IMR-90 (cell line): ENCODE results near the gene SLC35B4.

ENCODE experiments used
- FOS ChIP-seq: fragments of 150-350 bp; IDR thresholded peaks from 2 replicates; pipeline ENCODE4 v1.6.1; 2016; ENCODE audit warnings: low read depth, low read length
- MAFK ChIP-seq: IDR thresholded peaks from 2 replicates; pipeline ENCODE4 v1.6.1; 2012; ENCODE audit warnings: low read depth, low read length, improper control_type of control experiment
- MAZ ChIP-seq: IDR thresholded peaks from 2 replicates; pipeline ENCODE4 v1.6.1; 2012; ENCODE audit warnings: low read depth, mild to moderate bottlenecking, low read length, improper control_type of control experiment, moderate library complexity, borderline replicate concordance
- MXI1 ChIP-seq: IDR thresholded peaks from 2 replicates; pipeline ENCODE4 v1.6.1; 2012; ENCODE audit warnings: low read depth, mild to moderate bottlenecking, low read length, moderate library complexity, borderline replicate concordance
- POLR2A ChIP-seq: IDR thresholded peaks from 2 replicates; pipeline ENCODE4 v1.6.1; 2012; ENCODE audit warnings: mild to moderate bottlenecking, low read depth, low read length
- RAD21 ChIP-seq: IDR thresholded peaks from 2 replicates; pipeline ENCODE4 v1.6.1; 2012; ENCODE audit warnings: low read length, improper control_type of control experiment
- RCOR1 ChIP-seq: IDR thresholded peaks from 2 replicates; pipeline ENCODE4 v1.6.1; 2012; ENCODE audit warnings: mild to moderate bottlenecking, low read length, improper control_type of control experiment; ENCODE audit not compliant: insufficient replicate concordance
- RFX5 ChIP-seq: IDR thresholded peaks from 2 replicates; pipeline ENCODE4 v1.8.0; 2012; ENCODE audit warnings: low read depth, mild to moderate bottlenecking, low read length, moderate library complexity
- SMC3 ChIP-seq: fragments of 150-350 bp; IDR thresholded peaks from 2 replicates; pipeline ENCODE4 v1.6.1; 2016; ENCODE audit warnings: low read depth, mild to moderate bottlenecking, antibody characterized with exemption, low read length, moderate library complexity
- TF ChIP-seq, protein P1 (sequence below): conservative IDR thresholded peaks from 2 replicates; pipeline ENCODE4 v1.5.1; 2012; ENCODE audit warnings: mild to moderate bottlenecking, low read depth, low read length, improper control_type of control experiment
- TF ChIP-seq, protein P2 (sequence below): fragments of 150-350 bp; IDR thresholded peaks from 2 replicates; pipeline ENCODE4 v1.6.1; 2017; ENCODE audit warnings: mild to moderate bottlenecking, antibody characterized with exemption, low read length, low read depth

GRCh38 chr7:134297489-134297888 is 19.2 kb downstream of the SLC35B4 start:
- TF ChIP-seq, protein P1, sequence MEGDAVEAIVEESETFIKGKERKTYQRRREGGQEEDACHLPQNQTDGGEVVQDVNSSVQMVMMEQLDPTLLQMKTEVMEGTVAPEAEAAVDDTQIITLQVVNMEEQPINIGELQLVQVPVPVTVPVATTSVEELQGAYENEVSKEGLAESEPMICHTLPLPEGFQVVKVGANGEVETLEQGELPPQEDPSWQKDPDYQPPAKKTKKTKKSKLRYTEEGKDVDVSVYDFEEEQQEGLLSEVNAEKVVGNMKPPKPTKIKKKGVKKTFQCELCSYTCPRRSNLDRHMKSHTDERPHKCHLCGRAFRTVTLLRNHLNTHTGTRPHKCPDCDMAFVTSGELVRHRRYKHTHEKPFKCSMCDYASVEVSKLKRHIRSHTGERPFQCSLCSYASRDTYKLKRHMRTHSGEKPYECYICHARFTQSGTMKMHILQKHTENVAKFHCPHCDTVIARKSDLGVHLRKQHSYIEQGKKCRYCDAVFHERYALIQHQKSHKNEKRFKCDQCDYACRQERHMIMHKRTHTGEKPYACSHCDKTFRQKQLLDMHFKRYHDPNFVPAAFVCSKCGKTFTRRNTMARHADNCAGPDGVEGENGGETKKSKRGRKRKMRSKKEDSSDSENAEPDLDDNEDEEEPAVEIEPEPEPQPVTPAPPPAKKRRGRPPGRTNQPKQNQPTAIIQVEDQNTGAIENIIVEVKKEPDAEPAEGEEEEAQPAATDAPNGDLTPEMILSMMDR: no peak
- TF ChIP-seq, protein P2, sequence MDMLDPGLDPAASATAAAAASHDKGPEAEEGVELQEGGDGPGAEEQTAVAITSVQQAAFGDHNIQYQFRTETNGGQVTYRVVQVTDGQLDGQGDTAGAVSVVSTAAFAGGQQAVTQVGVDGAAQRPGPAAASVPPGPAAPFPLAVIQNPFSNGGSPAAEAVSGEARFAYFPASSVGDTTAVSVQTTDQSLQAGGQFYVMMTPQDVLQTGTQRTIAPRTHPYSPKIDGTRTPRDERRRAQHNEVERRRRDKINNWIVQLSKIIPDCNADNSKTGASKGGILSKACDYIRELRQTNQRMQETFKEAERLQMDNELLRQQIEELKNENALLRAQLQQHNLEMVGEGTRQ: no peak
- TF ChIP-seq POLR2A (no peak), MAFK (no peak), RFX5 (no peak), RAD21 (no peak), MXI1 (no peak), SMC3 (no peak), RCOR1 (no peak), MAZ (no peak), FOS (no peak)
